LNCaP clone FGC (cell line): ENCODE measurements around the gene CALCA.

Experiments used
- DNase-seq: peaks from one replicate; pipeline ENCODE4 v3.0.0-alpha.2; 2011; ENCODE audit warnings: low read depth
- H3K4me3 ChIP-seq: 2 replicates; pipeline ENCODE4 v1.5.1; 2011; ENCODE audit warnings: mild to moderate bottlenecking, low read depth, low read length, control low read depth
- CTCF ChIP-seq: IDR thresholded peaks from 2 replicates; pipeline ENCODE4 v1.5.1; 2012; ENCODE audit warnings: mild to moderate bottlenecking; ENCODE audit not compliant: control insufficient read depth, insufficient read depth; ENCODE audit errors: extremely low read depth

Gene CALCA

DNA sequence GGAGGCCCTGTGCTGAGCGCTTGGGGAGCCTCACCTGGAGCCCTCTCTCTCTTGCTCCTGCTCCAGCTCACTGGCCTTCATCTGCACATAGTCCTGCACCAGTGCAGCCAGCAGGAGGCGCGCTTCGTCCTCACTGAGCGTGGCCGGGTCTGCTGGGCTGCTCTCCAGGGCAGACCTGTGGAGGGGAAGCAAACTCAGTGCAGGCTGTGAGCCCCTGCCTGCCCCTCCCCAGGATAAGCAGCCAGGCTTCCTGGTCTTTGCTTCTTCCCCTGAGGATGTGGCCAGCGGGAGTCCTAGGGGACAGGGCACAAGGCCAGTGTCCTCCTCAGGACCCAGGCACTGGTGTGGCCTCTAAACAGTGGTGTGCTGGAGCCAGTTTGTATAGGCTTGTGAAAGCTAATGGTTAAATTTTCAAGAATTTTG lies 2.2 kb downstream of the CALCA start:
- TF ChIP-seq CTCF, result peak; percentile 91
- no peak overlapping the region for H3K4me3 ChIP-seq
- no peak for DNase-seq

DNA sequence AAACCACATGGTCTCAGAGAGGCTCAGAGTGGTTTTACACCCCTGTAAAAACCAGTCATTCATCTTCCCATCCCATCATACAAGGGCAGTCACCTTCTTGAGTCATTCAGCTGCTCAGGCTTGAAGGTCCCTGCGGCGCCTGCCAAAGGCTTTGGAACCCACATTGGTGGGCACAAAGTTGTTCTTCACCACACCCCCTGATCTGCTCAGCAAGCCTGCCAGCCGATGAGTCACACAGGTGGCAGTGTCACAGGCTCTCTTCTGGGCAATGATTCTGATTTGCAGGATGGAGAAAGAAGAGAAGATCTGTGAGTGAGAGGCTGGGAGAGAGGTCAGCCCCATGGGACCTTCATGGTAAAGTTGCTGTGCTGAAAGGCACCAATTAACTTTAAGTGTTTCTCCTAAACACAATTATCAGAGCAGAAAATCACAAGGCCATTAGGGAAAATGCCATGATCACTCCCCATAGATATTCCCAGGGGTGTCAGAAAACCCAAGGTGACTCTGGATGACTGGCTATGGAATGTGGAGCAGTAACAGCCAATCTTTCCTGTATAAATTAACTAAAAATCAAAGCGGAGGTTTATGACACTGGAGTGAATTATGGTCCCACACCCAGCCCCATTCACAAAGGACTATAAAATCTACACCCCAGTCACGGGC lies 4.4 kb downstream of the CALCA start:
- no peak for TF ChIP-seq CTCF
- DNase-seq, result no peak
- H3K4me3 ChIP-seq, result no peak overlapping the region

DNA sequence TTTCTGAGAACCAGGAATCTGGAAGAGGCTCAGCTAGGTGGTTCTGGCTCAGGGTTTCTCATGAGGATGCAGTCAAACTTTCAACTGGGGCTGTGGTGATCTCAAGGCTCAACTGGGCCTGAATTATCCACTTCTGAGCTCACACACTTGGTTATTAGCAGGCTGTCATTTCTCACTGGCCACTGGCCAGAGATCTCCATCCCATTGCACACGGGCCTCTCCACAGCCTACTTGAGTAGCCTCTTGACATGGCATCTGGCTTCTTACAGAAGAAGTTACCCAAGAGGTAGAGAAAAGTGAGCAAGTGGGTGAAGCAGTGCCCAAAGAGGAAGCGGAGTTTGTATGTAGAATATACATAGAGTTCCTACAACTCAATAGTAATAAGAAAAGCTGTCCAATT lies 16.0 kb downstream of the CALCA start:
- no peak for TF ChIP-seq CTCF

DNA sequence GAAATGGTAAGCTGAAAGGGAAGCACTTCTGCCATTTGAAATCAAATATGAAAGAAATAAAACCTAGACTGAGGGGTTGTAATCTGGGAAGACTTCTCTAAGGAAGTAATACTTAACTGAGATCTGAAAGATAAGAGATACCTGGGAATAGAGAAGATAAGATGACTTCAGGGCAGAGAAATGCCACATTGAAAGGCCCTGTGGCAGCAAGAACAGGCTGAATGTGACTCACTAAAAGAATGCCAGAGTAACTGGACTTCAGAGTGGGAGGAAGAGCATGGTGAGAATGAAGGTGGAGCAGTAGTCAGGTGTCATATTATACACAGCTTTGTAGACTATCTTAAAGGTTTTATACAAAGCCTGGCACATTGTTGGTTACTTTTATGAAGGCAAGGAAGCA lies 17.6 kb downstream of the CALCA start:
- no peak for TF ChIP-seq CTCF

More for the DNA sequence above, 16.0 kb downstream of the CALCA start:
- H3K4me3 ChIP-seq, result no peak overlapping the region
- no peak for DNase-seq

DNA sequence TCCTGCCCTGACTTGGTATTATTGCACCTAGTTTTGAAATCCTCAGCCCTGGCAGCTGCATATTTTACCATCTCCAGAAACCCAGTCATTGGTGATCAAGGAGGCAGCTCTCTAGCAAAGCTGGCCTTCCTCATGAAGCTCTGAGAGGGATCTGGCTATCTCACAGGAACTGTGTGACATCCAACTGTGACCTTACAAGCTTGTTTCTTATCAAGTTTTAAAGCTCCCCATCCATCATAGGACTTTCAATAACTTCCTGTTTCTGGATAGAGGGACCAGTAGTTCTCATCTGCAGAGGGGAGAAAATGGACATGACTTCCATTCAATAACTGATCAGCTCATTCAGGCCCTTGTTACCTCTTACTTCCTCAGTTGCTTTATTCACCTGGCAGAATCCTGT lies 18.2 kb downstream of the CALCA start:
- no peak for TF ChIP-seq CTCF
- DNase-seq, result no peak

More for the DNA sequence above, 17.6 kb downstream of the CALCA start:
- H3K4me3 ChIP-seq, result no peak overlapping the region
- no peak for DNase-seq

GRCh38 chr11:14949437-14950147 lies 22.6 kb downstream of the CALCA start:
- DNase-seq, result no peak
- TF ChIP-seq CTCF, result no peak
- no peak overlapping the region for H3K4me3 ChIP-seq

More for the DNA sequence above, 18.2 kb downstream of the CALCA start:
- no peak overlapping the region for H3K4me3 ChIP-seq

- TF ChIP-seq CTCF, result no peak
- DNase-seq, result no peak
Measured at GRCh38 chr11:14942745-14943144, 29.4 kb downstream of the CALCA start.

More at GRCh38 chr11:14942745-14943144, 29.4 kb downstream of the CALCA start:
- H3K4me3 ChIP-seq, result no peak overlapping the region
